GM12878 (cell line): Measurements from ENCODE around the gene HDAC9. TPM values are rescaled to one million over a fixed set of nuclear protein-coding genes. Genes with fewer than 3 reads are reported as not detected.
"Not testable (repeated sequence)": the region's sequence is repeated elsewhere in the genome, so short reads cannot be mapped to it uniquely, and the experiment has no call there.

ENCODE experiments used
- ATAC-seq: fragments of 200-7000 bp; cut with Tn5 transposase; 3 replicates; pipeline ENCODE4 v1.9.1; 2020; ENCODE audit warnings: mild to moderate bottlenecking, moderate library complexity
- BruUV-seq: library from RNA; stranded (reverse); fragments of 400-500 nt; replicated peaks from 2 replicates; lab custom pipeline; 2021; lab: Mats Ljungman, UMichigan
- CTCF ChIA-PET: fragments of 300-600 bp; sonication (Branson Sonifier 250); formaldehyde crosslinking; extraction: SDS; loops from one replicate; lab custom pipeline; 2021; ENCODE audit warnings: inconsistent platforms; lab: Yijun Ruan, JAX
- POLR2A ChIA-PET: fragments of 350-600 bp; formaldehyde crosslinking; extraction: SDS; loops from one replicate; lab custom pipeline; 2021; ENCODE audit warnings: inconsistent platforms; lab: Charles Lee
- RAD21 ChIA-PET: fragments of 300-600 bp; sonication (Branson Sonifier 250); formaldehyde crosslinking; loops from one replicate; lab custom pipeline; 2023; ENCODE audit warnings: antibody characterized with exemption; ENCODE audit not compliant: unreplicated experiment; lab: Charles Lee
- SMC1A ChIA-PET: fragments of 300-600 bp; sonication (Branson Sonifier 250); formaldehyde crosslinking; loops from one replicate; lab custom pipeline; 2023; ENCODE audit not compliant: unreplicated experiment, uncharacterized antibody; lab: Charles Lee
- DNase-seq: peaks from one replicate; pipeline ENCODE4 v3.0.0-alpha.2; 2011; ENCODE audit warnings: low read depth, low spot score
- FAIRE-seq: peaks from 3 replicates; lab custom pipeline; 2011; peaks lifted over from hg19 to GRCh38; lab: Jason Lieb, UNC
- H2AFZ ChIP-seq: 2 replicates; pipeline ENCODE4 v1.6.0; 2011; ENCODE audit warnings: low read depth, low read length, control low read depth; ENCODE audit not compliant: control insufficient read depth
- H3K27ac ChIP-seq: 2 replicates; pipeline ENCODE4 v1.5.1; 2011; ENCODE audit warnings: control low read depth; ENCODE audit not compliant: control insufficient read depth, insufficient read depth
- H3K27me3 ChIP-seq, 2 experiments: replicated peaks in 1 of 2; 2 replicates each; pipeline versions ENCODE4 v1.6.0 to v1.6.1; 2011; ENCODE audit warnings: low read length in 1 of 2; ENCODE audit not compliant: control insufficient read depth in 2 of 2, insufficient read depth in 2 of 2
- H3K36me3 ChIP-seq, 2 experiments: 2 replicates each; pipeline ENCODE4 v1.5.1; 2011; ENCODE audit warnings: low read length in 1 of 2; ENCODE audit not compliant: control insufficient read depth in 2 of 2, insufficient read depth in 2 of 2
- H3K4me1 ChIP-seq: 2 replicates; pipeline ENCODE4 v1.6.1; 2011; ENCODE audit warnings: mild to moderate bottlenecking, low read length, moderate library complexity, mixed read lengths; ENCODE audit not compliant: control insufficient read depth, insufficient read depth
- H3K4me2 ChIP-seq: 2 replicates; pipeline ENCODE4 v1.6.0; 2011; ENCODE audit warnings: control low read depth; ENCODE audit not compliant: control insufficient read depth, insufficient read depth
- H3K4me3 ChIP-seq: fragments of 200-600 bp; sonication (generic); 2 replicates; pipeline ENCODE4 v1.5.1; 2016
- H3K79me2 ChIP-seq: 2 replicates; pipeline ENCODE4 v1.6.0; 2011; ENCODE audit warnings: low read length; ENCODE audit not compliant: control insufficient read depth, insufficient read depth
- H3K9ac ChIP-seq: 2 replicates; pipeline ENCODE4 v1.8.0; 2011; ENCODE audit warnings: low read length, control low read depth, mixed read lengths; ENCODE audit not compliant: control insufficient read depth, insufficient read depth
- H3K9me3 ChIP-seq: replicated peaks from 3 replicates; pipeline ENCODE4 v1.5.1; 2011; ENCODE audit warnings: mild to moderate bottlenecking, low read length; ENCODE audit not compliant: control insufficient read depth, insufficient read depth
- H4K20me1 ChIP-seq: 2 replicates; pipeline ENCODE4 v1.6.0; 2011; ENCODE audit not compliant: control insufficient read depth, insufficient read depth
- REST ChIP-seq: IDR thresholded peaks from 2 replicates; pipeline ENCODE4 v1.6.1; 2012; ENCODE audit warnings: mild to moderate bottlenecking, low read depth, low read length
- WGBS: methylation state at CpG from one replicate; pipeline ENCODE4 v1.1.6; 2016; ENCODE audit warnings: low lambda C conversion rate; ENCODE audit not compliant: insufficient replicate concordance, insufficient coverage; ENCODE audit errors: missing lambda C conversion rate; 5-methylcytosine and 5-hydroxymethylcytosine counted together
- in situ Hi-C: fragments of 300-500 bp; cut with MboI; formaldehyde crosslinking; loops from 9 replicates; pipeline ENCODE4 v1.14.3; 2018; ENCODE audit warnings: mixed read lengths
- intact Hi-C: fragments of 100-400 bp; cut with micrococcal nuclease; formaldehyde crosslinking; loops from one replicate; pipeline ENCODE4 v1.14.2; 2022; ENCODE audit not compliant: unreplicated experiment
- polyA plus RNA-seq, 11 experiments: library from polyadenylated mRNA; depleted of rRNA in 4 of 11; unstranded in 6 of 11; stranded (reverse) in 5 of 11; fragments of >200 nt; fragmentation: Nextera tagmentation in 4 of 11; fragmentation: Illumina TruSeq in 1 of 11; extraction: Ambion mirVana in 4 of 11; extraction: Trizol in 1 of 11; gene quantifications; 1 replicate in 1 of 11; 2 replicates in 10 of 11; pipeline versions ENCODE4 v1.2.1 to v1.2.3, GENCODE V29; 2011 to 2016; ENCODE audit warnings: inconsistent platforms in 2 of 11, missing spikeins in 2 of 11, low read depth in 1 of 11
- total RNA-seq, 4 experiments: library from RNA; depleted of rRNA in 3 of 4; stranded (reverse); fragments of >200 nt in 3 of 4; fragmentation: Illumina TruSeq in 1 of 4; extraction: Trizol in 1 of 4; gene quantifications; 2 replicates each; pipeline versions ENCODE4 v1.2.1 to v1.2.3, GENCODE V29; 2013 to 2021

The HDAC9 gene
- total and polyA plus RNA-seq, 10 of the 15 experiments (the other 5 are each of a cell fraction or from before 2014, with no cell fraction given), result 0.73 to 12.8 (median 0.92) TPM

GRCh38 chr7:18965657-18966056 lies 470.1 kb downstream of the HDAC9 start (continued):
- no peak for TF ChIP-seq REST

- intact Hi-C loops, H2AFZ ChIP-seq, H3K9ac ChIP-seq, H3K4me3 ChIP-seq, H3K79me2 ChIP-seq, H3K9me3 ChIP-seq, in situ Hi-C loops, POLR2A ChIA-PET, FAIRE-seq, BruUV-seq, H3K4me2 ChIP-seq, H3K4me1 ChIP-seq, H4K20me1 ChIP-seq, H3K36me3 ChIP-seq, ATAC-seq, H3K27me3 ChIP-seq, CTCF ChIA-PET, H3K27ac ChIP-seq, RAD21 ChIA-PET, DNase-seq: not testable (repeated sequence)
- SMC1A ChIA-PET, result interaction anchor here (1.1 to 1.6 kb wide), 2 partner anchors 11 to 158 kb away, joined by 3 read pairs; no protein-coding TSS in a partner anchor
- 49% methylated on average over 16 of the region's 16 CpGs for WGBS
Observed at GRCh38 chr7:18967755-18968154, 472.2 kb downstream of the HDAC9 start.
